Activated CD4-positive, alpha-beta memory T cell treated with anti-CD3 and anti-CD28 coated beads for 36 hours (primary cell): ENCODE results near the gene PCBP4. TPM values are rescaled to one million over a fixed set of nuclear protein-coding genes. Genes with fewer than 3 reads are reported as not detected.
"Not testable (repeated sequence)": the region's sequence is repeated elsewhere in the genome, so short reads cannot be mapped to it uniquely, and the experiment has no call there.

Source experiments
- CTCF ChIA-PET: fragments of 350-600 bp; sonication (Branson Sonifier 250); formaldehyde crosslinking; loops from one replicate; lab custom pipeline; 2021; ENCODE audit warnings: antibody characterized with exemption, inconsistent platforms; lab: Charles Lee
- POLR2A ChIA-PET: fragments of 350-600 bp; sonication (Branson Sonifier 250); formaldehyde crosslinking; loops from one replicate; lab custom pipeline; 2021; ENCODE audit warnings: antibody characterized with exemption; lab: Charles Lee
- DNase-seq: peaks from one replicate; pipeline ENCODE4 v3.0.0-alpha.2; 2020
- H3K27ac Mint-ChIP-seq: one replicate; pipeline ENCODE4 v1.8.0; 2021; ENCODE audit warnings: mixed read lengths
- H3K27me3 Mint-ChIP-seq: one replicate; pipeline ENCODE4 v1.8.0; 2021; ENCODE audit warnings: mixed read lengths
- H3K36me3 Mint-ChIP-seq: one replicate; pipeline ENCODE4 v1.8.0; 2021; ENCODE audit warnings: mixed read lengths
- H3K4me1 Mint-ChIP-seq: one replicate; pipeline ENCODE4 v1.8.0; 2021; ENCODE audit warnings: low read depth, mixed read lengths
- H3K4me3 Mint-ChIP-seq: one replicate; pipeline ENCODE4 v1.8.0; 2021; ENCODE audit warnings: mild to moderate bottlenecking, mixed read lengths
- H3K9me3 Mint-ChIP-seq: one replicate; pipeline ENCODE4 v1.8.0; 2021; ENCODE audit warnings: mixed read lengths
- intact Hi-C: fragments of 100-400 bp; cut with micrococcal nuclease; formaldehyde crosslinking; loops from one replicate; pipeline ENCODE4 v1.15.1; 2023
- total RNA-seq, 2 experiments: library from RNA; stranded (reverse); gene quantifications; one replicate each; pipeline ENCODE4 v1.2.3, GENCODE V29; 2021

The PCBP4 gene
- total RNA-seq, 2 experiments from 2014 or later, result 17.3 to 19.3 TPM

DNA sequence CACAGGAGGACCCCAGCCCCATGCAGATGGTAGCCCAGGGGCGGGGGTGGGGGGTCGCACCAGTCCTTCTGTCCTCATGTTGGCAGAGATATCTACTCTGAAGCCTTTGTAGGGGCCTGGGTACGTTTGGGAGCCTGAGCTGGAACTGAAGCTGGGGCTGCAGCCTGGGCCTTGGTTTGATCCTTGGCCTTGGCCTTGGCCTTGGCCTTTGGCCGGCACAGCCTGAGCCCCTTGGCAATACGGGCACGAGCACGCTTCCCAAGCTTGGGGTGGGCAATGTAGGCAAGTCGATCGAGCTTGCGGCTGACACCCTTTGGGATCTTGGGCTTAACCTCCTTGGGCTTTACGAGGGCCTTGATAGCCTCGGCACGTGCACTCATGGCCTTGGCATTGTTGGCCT is 26.4 kb upstream of the PCBP4 start:
- CTCF ChIA-PET, result interaction anchor here (1.3 to 5.8 kb wide), 3 partner anchors 11 to 60 kb away, joined by 4 to 42 read pairs (median 7); partner anchors contain the start of genes ABHD14B and ACY1
- H3K9me3 Mint-ChIP-seq, H3K27me3 Mint-ChIP-seq, DNase-seq: not testable (repeated sequence)
- Mint-ChIP-seq H3K36me3 (peaks cover 47% of the 10 kb centered on the region), H3K4me1 (peaks cover 34% of the 10 kb centered on the region), H3K4me3 (peak overlapping the region; percentile 98), H3K27ac (peak overlapping the region; percentile 60)
- POLR2A ChIA-PET, result interaction anchor here (1.2 to 3.2 kb wide), 3 partner anchors 10 to 63 kb away, joined by 3 to 27 read pairs (median 4); partner anchors contain the start of genes ACY1, DUSP7 and PCBP4
- intact Hi-C loops, result loop anchor here (2.0 kb wide), 1 partner anchor 19 kb away; the partner anchor contains the start of genes ABHD14A and ABHD14B

GRCh38 chr3:51992017-51992682 is 24.9 kb upstream of the PCBP4 start:
- Mint-ChIP-seq H3K36me3 (peaks cover 47% of the 10 kb centered on the region), H3K4me1 (peaks cover 34% of the 10 kb centered on the region), H3K27ac (peak overlapping the region; percentile 78), H3K27me3 (no peaks in the 10 kb centered on the region), H3K4me3 (no peak overlapping the region), H3K9me3 (no peaks in the 10 kb centered on the region)
- no peak for DNase-seq
- POLR2A ChIA-PET, result interaction anchor here (0.5 to 3.2 kb wide), 7 partner anchors 9 to 208 kb away, joined by 3 to 27 read pairs (median 4); partner anchors contain the start of genes ACY1 and DUSP7
- CTCF ChIA-PET, result interaction anchor here (1.6 to 5.8 kb wide), 3 partner anchors 9 to 61 kb away, joined by 4 to 42 read pairs (median 7); partner anchors contain the start of genes ABHD14B and ACY1
- intact Hi-C loops, result no loop called here

DNA sequence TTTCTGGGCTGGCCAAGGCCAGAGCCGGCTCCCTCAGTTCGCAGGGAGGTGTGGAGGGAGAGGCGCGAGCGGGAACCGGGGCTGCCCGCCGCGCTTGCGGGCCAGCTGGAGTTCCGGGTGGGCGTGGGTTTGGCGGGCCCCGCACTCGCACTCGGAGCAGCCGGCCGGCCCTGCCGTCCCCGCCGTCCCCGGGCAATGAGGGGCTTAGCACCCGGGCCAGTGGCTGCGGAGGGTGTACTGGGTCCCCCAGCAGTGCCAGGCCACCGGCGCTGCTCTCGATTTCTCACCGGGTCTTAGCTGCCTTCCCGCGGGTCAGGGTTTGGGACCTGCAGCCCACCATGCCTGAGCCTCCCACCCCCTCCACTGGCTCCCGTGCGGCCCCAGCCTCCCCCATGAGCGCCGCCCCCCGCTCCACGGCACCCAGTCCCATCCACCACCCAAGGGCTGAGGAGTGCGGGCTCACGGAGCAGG is 23.3 kb upstream of the PCBP4 start:
- H3K4me3 Mint-ChIP-seq, H3K27me3 Mint-ChIP-seq, H3K27ac Mint-ChIP-seq, intact Hi-C loops, DNase-seq, H3K9me3 Mint-ChIP-seq: not testable (repeated sequence)
- ChIA-PET POLR2A (interaction anchor here (1.2 to 3.2 kb wide), 2 partner anchors 7 to 49 kb away, joined by 3 to 27 read pairs; partner anchors contain the start of genes ACY1, PARP3 and RRP9), CTCF (interaction anchor here (0.9 to 5.8 kb wide), 2 partner anchors 8 to 82 kb away, joined by 3 to 42 read pairs; partner anchors contain the start of gene ACY1)
- Mint-ChIP-seq H3K36me3 (peaks cover 43% of the 10 kb centered on the region), H3K4me1 (peaks cover 31% of the 10 kb centered on the region)

DNA sequence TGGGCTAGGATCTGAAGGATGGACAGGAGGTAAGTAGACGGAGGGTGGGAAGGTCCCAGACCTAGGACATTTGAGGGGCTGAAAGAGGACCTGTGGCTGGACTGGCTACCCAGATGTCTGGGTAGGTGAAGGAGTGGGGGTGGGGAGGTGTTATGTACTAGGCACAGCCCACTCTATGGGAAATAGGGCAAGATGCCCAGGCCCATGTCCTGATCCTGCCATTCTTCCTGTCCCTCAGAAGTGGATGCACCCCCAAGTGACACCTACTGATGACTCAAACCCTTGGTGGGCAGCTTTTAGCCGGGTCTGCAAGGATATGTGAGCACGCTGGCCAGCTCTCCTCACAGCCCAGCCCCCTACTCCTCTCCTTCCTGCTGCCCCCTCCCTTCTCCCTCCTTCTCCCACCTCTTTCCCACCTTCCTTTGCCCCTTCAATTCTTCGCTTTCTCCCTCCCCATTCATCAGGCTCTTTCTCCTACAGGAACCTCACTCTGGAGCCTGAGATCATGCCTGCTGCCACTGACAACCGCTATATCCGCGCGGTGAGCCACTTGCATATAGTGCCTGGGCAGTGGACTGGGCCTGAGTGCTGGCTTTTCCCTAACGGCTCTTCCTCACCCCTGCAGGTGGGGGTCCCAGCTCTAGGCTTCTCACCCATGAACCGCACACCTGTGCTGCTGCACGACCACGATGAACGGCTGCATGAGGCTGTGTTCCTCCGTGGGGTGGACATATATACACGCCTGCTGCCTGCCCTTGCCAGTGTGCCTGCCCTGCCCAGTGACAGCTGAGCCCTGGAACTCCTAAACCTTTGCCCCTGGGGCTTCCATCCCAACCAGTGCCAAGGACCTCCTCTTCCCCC is 21.3 kb upstream of the PCBP4 start:
- ChIA-PET POLR2A (interaction anchor here (0.6 kb wide), 1 partner anchor 312 kb away, joined by 3 read pairs; no protein-coding TSS in a partner anchor), CTCF (no interaction called here)
- Mint-ChIP-seq H3K9me3 (no peaks in the 10 kb centered on the region), H3K4me3 (no peak overlapping the region), H3K36me3 (peaks cover 23% of the 10 kb centered on the region), H3K27ac (no peak overlapping the region), H3K27me3 (no peaks in the 10 kb centered on the region), H3K4me1 (peaks cover 32% of the 10 kb centered on the region)
- no peak for DNase-seq
- intact Hi-C loops, result no loop called here

GRCh38 chr3:51987568-51987967 is 20.3 kb upstream of the PCBP4 start:
- Mint-ChIP-seq H3K36me3 (peaks cover 13% of the 10 kb centered on the region), H3K27ac (no peak overlapping the region), H3K4me3 (no peak overlapping the region), H3K27me3 (no peaks in the 10 kb centered on the region), H3K4me1 (peaks cover 29% of the 10 kb centered on the region), H3K9me3 (no peaks in the 10 kb centered on the region)
- ChIA-PET POLR2A (no interaction called here), CTCF (no interaction called here)
- DNase-seq, result no peak
- intact Hi-C loops, result no loop called here

- Mint-ChIP-seq H3K4me1 (peaks cover 28% of the 10 kb centered on the region), H3K4me3 (no peak overlapping the region), H3K27ac (no peak overlapping the region), H3K27me3 (no peaks in the 10 kb centered on the region), H3K9me3 (no peaks in the 10 kb centered on the region), H3K36me3 (peaks cover 5% of the 10 kb centered on the region)
- DNase-seq, result no peak
- CTCF ChIA-PET, result interaction anchor here (1.4 kb wide), 1 partner anchor 12 kb away, joined by 4 read pairs; the partner anchor contains the start of gene ABHD14B
- intact Hi-C loops, result no loop called here
- POLR2A ChIA-PET, result interaction anchor here (1.8 kb wide), 1 partner anchor 9 kb away, joined by 10 read pairs; the partner anchor contains the start of gene RPL29
Measured at GRCh38 chr3:51986010-51986947, 19.0 kb upstream of the PCBP4 start.

GRCh38 chr3:51985063-51985462 is 17.8 kb upstream of the PCBP4 start:
- H3K4me1 Mint-ChIP-seq, result peaks cover 28% of the 10 kb centered on the region
- H3K27ac Mint-ChIP-seq, result peak overlapping the region; percentile 58
- no peaks in the 10 kb centered on the region for H3K27me3 Mint-ChIP-seq
- no peaks in the 10 kb centered on the region for H3K9me3 Mint-ChIP-seq
- no peaks in the 10 kb centered on the region for H3K36me3 Mint-ChIP-seq
- peak overlapping the region; percentile 34 for H3K4me3 Mint-ChIP-seq
- POLR2A ChIA-PET, result interaction anchor here (3.0 to 3.1 kb wide), 2 partner anchors 7 to 11 kb away, joined by 27 to 30 read pairs; partner anchors contain the start of genes ABHD14A and ABHD14B
- no peak for DNase-seq
- CTCF ChIA-PET, result interaction anchor here (4.0 kb wide), 1 partner anchor 11 kb away, joined by 55 read pairs; the partner anchor contains the start of genes ABHD14A and ABHD14B
- intact Hi-C loops, result no loop called here

GRCh38 chr3:51984269-51984647 is 17.0 kb upstream of the PCBP4 start:
- ChIA-PET CTCF (interaction anchor here (1.2 to 4.0 kb wide), 5 partner anchors 9 to 170 kb away, joined by 3 to 55 read pairs (median 26); partner anchors contain the start of genes ABHD14A, ABHD14B, PARP3 and POC1A), POLR2A (interaction anchor here (1.2 to 3.2 kb wide), 4 partner anchors 8 to 170 kb away, joined by 3 to 45 read pairs (median 28); partner anchors contain the start of genes ABHD14A, ABHD14B, POC1A and RPL29)
- Mint-ChIP-seq H3K27me3 (no peaks in the 10 kb centered on the region), H3K27ac (peak overlapping the region; percentile 88), H3K36me3 (no peaks in the 10 kb centered on the region), H3K4me3 (peak overlapping the region; percentile 88), H3K4me1 (peaks cover 28% of the 10 kb centered on the region), H3K9me3 (no peaks in the 10 kb centered on the region)
- intact Hi-C loops, result loop anchor here (5.0 kb wide), 1 partner anchor 73 kb away; the partner anchor contains the start of gene DUSP7
- no peak for DNase-seq

- Mint-ChIP-seq H3K27ac (peak overlapping the region; percentile 88), H3K4me3 (peak overlapping the region; percentile 88), H3K27me3 (no peaks in the 10 kb centered on the region), H3K4me1 (peaks cover 28% of the 10 kb centered on the region), H3K36me3 (no peaks in the 10 kb centered on the region), H3K9me3 (no peaks in the 10 kb centered on the region)
- ChIA-PET CTCF (interaction anchor here (0.8 to 4.0 kb wide), 14 partner anchors 10 to 236 kb away, joined by 3 to 55 read pairs (median 4); partner anchors contain the start of genes ABHD14A, ABHD14B, PARP3 and PCBP4), POLR2A (interaction anchor here (1.2 to 3.2 kb wide), 6 partner anchors 8 to 170 kb away, joined by 3 to 45 read pairs (median 18); partner anchors contain the start of genes ABHD14A, ABHD14B, PARP3 and PCBP4)
- DNase-seq, result no peak
- intact Hi-C loops, result loop anchor here (1.0 to 5.0 kb wide), 3 partner anchors 8 to 74 kb away; partner anchors contain the start of genes ABHD14A, DUSP7 and RPL29
Measured at GRCh38 chr3:51983578-51984268, 16.5 kb upstream of the PCBP4 start.
